Measurements from ENCODE around the gene LPP. TPM values are rescaled to one million over a fixed set of nuclear protein-coding genes. Genes with fewer than 3 reads are reported as not detected.
A peak's percentile ranks its signal among the peaks of the same experiment; 100 is the strongest.

Gene LPP
- total and polyA plus RNA-seq, 4 donors = 11.1 to 219 (median 66.5) TPM

DNA sequence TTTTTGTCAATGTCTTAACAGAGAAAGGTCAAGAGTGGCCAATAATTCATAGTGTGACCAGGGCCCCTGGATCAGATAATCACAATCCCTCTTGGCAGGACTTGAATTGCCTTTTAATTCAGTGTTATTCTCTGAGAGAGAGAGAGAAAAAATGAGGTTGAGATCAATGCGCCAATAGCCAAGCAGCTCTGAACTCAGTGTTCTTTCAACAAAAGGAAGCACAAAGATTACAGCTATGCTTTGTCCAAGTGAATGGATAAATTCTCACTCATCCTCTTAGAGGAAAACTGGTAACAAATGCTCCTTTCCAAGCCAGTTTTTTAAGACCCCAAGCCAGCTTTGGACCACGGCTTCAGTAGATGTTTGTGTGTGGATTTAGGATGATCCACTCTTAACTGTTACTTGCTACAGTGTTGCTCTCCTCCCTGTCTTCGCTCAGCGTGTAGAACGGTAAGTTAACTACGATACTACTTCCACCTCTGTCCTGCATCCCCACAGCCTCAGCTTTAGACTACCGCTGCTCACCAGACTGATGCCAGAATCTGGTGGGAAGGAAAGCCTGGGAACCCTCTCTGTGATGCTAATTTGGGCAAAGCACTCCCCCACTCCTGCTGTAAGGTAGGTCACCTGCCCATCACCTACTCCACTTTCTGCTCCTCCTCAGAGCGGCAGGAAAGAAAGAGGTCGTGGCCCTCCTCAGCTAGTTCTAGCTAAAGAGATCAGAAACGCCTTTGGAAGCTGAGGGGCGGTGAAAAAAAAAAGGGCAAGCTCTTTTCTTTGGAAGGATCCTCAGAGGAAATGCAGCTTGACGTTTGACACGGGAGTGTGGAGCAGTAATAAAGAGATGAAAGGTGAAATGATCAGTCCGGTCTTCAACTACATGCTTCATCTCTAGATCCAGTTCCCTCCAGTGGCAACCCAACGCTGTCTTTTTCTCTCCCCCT, 46.8 kb upstream of the LPP start:
- no peaks in the 10 kb centered on the region for H3K36me3 ChIP-seq (ENCODE audit: control insufficient read depth in 4 of 4, insufficient read depth in 4 of 4, low read length in 4 of 4)
- TF ChIP-seq, protein P1, sequence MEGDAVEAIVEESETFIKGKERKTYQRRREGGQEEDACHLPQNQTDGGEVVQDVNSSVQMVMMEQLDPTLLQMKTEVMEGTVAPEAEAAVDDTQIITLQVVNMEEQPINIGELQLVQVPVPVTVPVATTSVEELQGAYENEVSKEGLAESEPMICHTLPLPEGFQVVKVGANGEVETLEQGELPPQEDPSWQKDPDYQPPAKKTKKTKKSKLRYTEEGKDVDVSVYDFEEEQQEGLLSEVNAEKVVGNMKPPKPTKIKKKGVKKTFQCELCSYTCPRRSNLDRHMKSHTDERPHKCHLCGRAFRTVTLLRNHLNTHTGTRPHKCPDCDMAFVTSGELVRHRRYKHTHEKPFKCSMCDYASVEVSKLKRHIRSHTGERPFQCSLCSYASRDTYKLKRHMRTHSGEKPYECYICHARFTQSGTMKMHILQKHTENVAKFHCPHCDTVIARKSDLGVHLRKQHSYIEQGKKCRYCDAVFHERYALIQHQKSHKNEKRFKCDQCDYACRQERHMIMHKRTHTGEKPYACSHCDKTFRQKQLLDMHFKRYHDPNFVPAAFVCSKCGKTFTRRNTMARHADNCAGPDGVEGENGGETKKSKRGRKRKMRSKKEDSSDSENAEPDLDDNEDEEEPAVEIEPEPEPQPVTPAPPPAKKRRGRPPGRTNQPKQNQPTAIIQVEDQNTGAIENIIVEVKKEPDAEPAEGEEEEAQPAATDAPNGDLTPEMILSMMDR (IDR thresholded peaks at IDR 0.05; ENCODE audit: control extremely low read depth, extremely low read depth) = no peak
- no peak overlapping the region for H3K4me3 ChIP-seq
- ATAC-seq (ENCODE audit: insufficient read depth, low FRiP score) = no peak
- no peaks in the 10 kb centered on the region for H3K27me3 ChIP-seq (ENCODE audit: control insufficient read depth in 3 of 3, insufficient read depth in 3 of 3, low read length in 2 of 3)
- 82 to 84% methylated on average over 15 of the region's 15 CpGs for WGBS, 2 donors
- H3K9me3 ChIP-seq (ENCODE audit: control insufficient read depth in 4 of 4, insufficient read depth in 3 of 4, low read length in 3 of 4) = no peaks in the 10 kb centered on the region
- no peak overlapping the region for H3K9ac ChIP-seq (ENCODE audit: insufficient read depth in 1 of 2, low read length in 2 of 2)
- H3K4me1 ChIP-seq (ENCODE audit: control insufficient read depth in 5 of 5, insufficient read depth in 5 of 5, low read length in 5 of 5) = no peaks in the 10 kb centered on the region
- DNase-seq = no peak
- H3K27ac ChIP-seq (ENCODE audit: low read depth in 1 of 2, low read length in 1 of 2) = no peak overlapping the region

DNA sequence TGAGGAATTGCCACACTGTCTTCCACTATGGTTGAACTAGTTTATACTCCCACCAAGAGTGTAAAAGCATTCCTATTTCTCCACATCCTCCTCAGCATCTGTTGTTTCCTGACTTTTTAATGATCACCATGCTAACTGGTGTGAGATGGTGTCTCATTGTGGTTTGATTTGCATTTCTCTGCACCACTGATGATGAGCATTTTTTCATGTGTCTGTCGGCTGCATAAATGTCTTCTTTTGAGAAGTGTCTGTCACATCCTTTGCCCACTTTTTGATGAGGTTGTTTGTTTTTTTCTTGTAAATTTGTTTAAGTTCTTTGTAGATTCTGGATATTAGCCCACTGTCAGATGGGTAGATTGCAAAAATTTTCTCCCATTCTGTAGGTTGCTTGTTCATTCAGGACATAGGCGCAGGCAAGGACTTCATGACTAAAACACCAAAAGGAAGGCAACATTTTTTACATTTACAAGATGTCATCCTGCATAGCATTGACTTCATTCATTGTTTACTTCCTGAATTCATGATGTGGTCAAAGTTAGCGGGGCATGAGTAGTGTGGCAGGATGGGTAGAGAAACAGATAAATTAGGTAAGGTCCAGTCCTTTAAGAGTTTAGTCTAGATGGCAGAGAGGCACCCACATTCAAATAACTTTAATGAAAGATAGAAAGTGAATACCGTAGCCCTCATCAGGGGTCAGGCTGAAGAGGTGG, 45.1 kb upstream of the LPP start:
- Histone ChIP-seq H3K27ac (ENCODE audit: low read depth in 1 of 2, low read length in 1 of 2) (no peak overlapping the region), H3K4me1 (ENCODE audit: control insufficient read depth in 5 of 5, insufficient read depth in 5 of 5, low read length in 5 of 5) (no peaks in the 10 kb centered on the region), H3K9ac (ENCODE audit: insufficient read depth in 1 of 2, low read length in 2 of 2) (no peak overlapping the region), H3K36me3 (ENCODE audit: control insufficient read depth in 4 of 4, insufficient read depth in 4 of 4, low read length in 4 of 4) (no peaks in the 10 kb centered on the region), H3K9me3 (ENCODE audit: control insufficient read depth in 4 of 4, insufficient read depth in 3 of 4, low read length in 3 of 4) (no peaks in the 10 kb centered on the region), H3K27me3 (ENCODE audit: control insufficient read depth in 3 of 3, insufficient read depth in 3 of 3, low read length in 2 of 3) (no peaks in the 10 kb centered on the region), H3K4me3 (no peak overlapping the region)
- 78 to 86% methylated on average over 4 of the region's 4 CpGs for WGBS, 2 donors
- ATAC-seq (ENCODE audit: insufficient read depth, low FRiP score) (no peak), DNase-seq (no peak)
- TF ChIP-seq, protein P1 (IDR thresholded peaks at IDR 0.05; ENCODE audit: control extremely low read depth, extremely low read depth) = no peak

DNA sequence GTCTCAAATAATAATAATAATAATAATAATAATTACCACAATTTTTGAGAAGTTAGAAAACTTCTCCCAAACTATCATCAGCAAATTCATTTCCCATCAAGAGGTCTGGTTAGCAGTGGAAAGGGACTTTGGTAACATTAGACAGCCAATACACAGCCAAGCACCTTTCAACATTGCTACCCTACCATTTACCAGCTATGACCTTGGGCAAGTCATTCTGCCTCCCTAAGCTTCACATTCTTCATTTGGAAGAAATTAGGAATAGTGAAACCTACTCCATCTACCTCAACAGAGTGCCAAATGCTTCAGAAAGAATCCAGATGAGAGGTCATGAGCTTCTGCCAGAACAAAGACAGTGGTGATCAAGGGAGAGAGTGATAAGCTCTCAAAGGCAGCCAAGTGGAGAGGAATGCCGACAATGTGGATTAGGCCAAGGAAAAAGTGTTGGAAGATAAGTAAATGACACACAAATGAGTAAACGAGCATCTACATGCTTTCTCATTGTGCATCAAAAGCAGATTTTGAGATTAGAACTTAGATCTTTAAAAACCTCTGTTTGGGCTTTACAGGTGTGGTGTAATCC, 42.9 kb upstream of the LPP start:
- Histone ChIP-seq H3K4me1 (ENCODE audit: control insufficient read depth in 5 of 5, insufficient read depth in 5 of 5, low read length in 5 of 5) (no peaks in the 10 kb centered on the region), H3K4me3 (no peak overlapping the region)

More for the DNA sequence above, 42.9 kb upstream of the LPP start:
- TF ChIP-seq, protein P1 (IDR thresholded peaks at IDR 0.05; ENCODE audit: control extremely low read depth, extremely low read depth) = no peak
- Histone ChIP-seq H3K36me3 (ENCODE audit: control insufficient read depth in 4 of 4, insufficient read depth in 4 of 4, low read length in 4 of 4) (no peaks in the 10 kb centered on the region), H3K27me3 (ENCODE audit: control insufficient read depth in 3 of 3, insufficient read depth in 3 of 3, low read length in 2 of 3) (no peaks in the 10 kb centered on the region), H3K27ac (ENCODE audit: low read depth in 1 of 2, low read length in 1 of 2) (peak overlapping the region in 1 of 2 donors; percentile 24), H3K9ac (ENCODE audit: insufficient read depth in 1 of 2, low read length in 2 of 2) (no peak overlapping the region), H3K9me3 (ENCODE audit: control insufficient read depth in 4 of 4, insufficient read depth in 3 of 4, low read length in 3 of 4) (no peaks in the 10 kb centered on the region)
- WGBS, 2 donors = 73 to 75% methylated on average over 2 of the region's 2 CpGs
- ATAC-seq (ENCODE audit: insufficient read depth, low FRiP score) = no peak
- no peak for DNase-seq
